ENCODE measurements around the gene LBH. TPM values are rescaled to one million over a fixed set of nuclear protein-coding genes. Genes with fewer than 3 reads are reported as not detected.

Gene LBH
- polyA plus RNA-seq, 1 experiment: 145 TPM

- TF ChIP-seq, protein P1, sequence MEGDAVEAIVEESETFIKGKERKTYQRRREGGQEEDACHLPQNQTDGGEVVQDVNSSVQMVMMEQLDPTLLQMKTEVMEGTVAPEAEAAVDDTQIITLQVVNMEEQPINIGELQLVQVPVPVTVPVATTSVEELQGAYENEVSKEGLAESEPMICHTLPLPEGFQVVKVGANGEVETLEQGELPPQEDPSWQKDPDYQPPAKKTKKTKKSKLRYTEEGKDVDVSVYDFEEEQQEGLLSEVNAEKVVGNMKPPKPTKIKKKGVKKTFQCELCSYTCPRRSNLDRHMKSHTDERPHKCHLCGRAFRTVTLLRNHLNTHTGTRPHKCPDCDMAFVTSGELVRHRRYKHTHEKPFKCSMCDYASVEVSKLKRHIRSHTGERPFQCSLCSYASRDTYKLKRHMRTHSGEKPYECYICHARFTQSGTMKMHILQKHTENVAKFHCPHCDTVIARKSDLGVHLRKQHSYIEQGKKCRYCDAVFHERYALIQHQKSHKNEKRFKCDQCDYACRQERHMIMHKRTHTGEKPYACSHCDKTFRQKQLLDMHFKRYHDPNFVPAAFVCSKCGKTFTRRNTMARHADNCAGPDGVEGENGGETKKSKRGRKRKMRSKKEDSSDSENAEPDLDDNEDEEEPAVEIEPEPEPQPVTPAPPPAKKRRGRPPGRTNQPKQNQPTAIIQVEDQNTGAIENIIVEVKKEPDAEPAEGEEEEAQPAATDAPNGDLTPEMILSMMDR (IDR thresholded peaks at IDR 0.05; ENCODE audit: insufficient read depth, low read depth, low read length): no peak
- CTCF ChIA-PET: interaction anchor here (1.0 to 12.8 kb wide), 3 partner anchors 8 to 503 kb away, joined by 3 to 365 read pairs (median 69); no protein-coding TSS in a partner anchor
- Histone ChIP-seq H3K4me3 (ENCODE audit: low read depth, low read length) (no peak overlapping the region), H3K27me3 (ENCODE audit: control insufficient read depth, insufficient read depth, low read length) (no peaks in the 10 kb centered on the region; the same call in 1 of the 2 replicates), H3K36me3 (ENCODE audit: control insufficient read depth, insufficient read depth, low read length) (no peaks in the 10 kb centered on the region)
- POLR2A ChIA-PET: no interaction called here
- DNase-seq (ENCODE audit: low read depth): no peak
These were observed 25.9 kb upstream of the LBH start for GRCh38 chr2:30205456-30205855.

DNA sequence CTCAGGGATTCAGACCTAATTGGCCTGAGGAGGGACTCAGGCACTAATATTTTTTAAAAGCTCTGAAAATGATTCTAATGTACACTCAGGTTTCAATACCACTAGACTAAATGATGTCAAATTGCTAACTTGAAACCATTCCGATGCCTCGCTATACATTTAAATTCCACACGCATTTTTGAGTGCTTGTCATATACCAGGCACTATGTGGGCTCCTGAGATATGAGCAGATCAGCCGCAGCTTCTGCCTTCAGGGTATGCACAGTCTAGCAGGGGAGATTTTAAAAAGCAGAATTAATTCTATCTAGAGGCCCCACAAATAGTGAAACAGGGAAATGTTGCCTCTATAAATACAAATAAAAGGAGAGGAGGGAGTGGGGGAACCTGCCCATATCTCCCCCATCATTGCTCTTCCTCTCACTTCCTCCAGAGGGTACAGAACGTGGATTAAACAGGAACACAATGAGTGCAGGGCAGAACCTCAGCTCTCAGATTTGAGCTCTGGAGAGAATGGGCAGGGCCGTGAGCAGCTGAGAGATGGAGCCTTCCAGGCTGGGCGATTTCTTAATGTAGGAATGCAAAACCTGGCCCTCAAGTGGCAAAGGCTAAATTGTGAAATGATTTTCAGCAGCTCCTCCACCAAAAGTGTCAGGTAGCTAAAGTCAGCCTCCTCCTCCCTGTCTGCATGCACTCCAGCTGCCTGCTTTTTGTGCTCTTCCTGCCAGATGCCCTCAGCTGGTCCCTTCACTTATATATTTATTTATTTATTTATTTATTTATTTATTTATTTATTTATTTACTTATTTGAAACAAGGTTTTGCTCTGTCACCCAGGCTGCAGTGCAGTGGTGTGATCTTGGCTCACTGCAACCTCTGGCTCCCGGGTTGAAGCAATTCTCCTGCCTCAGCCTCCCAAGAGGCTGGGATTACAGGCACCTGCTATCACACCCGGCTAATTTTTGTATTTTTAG lies 24.6 kb upstream of the LBH start:
- ChIA-PET POLR2A (no interaction called here), CTCF (interaction anchor here (0.8 to 12.8 kb wide), 10 partner anchors 12 to 502 kb away, joined by 3 to 365 read pairs (median 8); partner anchors contain the start of gene YPEL5)
- H3K27me3 ChIP-seq (ENCODE audit: control insufficient read depth, insufficient read depth, low read length): no peaks in the 10 kb centered on the region; the same call in 1 of the 2 replicates
- H3K4me3 ChIP-seq (ENCODE audit: low read depth, low read length): no peak overlapping the region
- TF ChIP-seq, protein P1 (IDR thresholded peaks at IDR 0.05; ENCODE audit: insufficient read depth, low read depth, low read length): no peak
- no peaks in the 10 kb centered on the region for H3K36me3 ChIP-seq (ENCODE audit: control insufficient read depth, insufficient read depth, low read length)
- DNase-seq (ENCODE audit: low read depth): no peak

DNA sequence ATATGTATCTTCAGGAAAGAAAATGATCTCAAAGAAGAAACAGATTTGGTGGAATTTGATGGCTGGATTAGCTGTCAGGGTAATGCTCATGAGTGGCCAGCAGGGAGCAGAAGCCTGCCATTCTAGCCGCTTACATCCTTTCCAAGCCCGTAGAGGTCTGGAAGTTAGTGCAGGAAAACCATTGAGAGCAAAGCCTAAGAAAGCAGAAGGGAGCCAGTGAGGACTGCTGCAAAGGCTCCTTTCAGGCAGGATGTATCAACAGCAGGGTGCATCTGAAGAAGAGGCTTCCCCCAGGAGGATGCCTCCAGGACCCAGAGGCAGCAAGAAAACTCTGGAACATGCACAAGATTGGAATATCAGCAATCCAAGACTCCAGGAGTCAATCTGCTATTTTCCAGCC lies 22.9 kb upstream of the LBH start:
- CTCF ChIA-PET: interaction anchor here (0.8 to 12.8 kb wide), 31 partner anchors 8 to 960 kb away, joined by 3 to 365 read pairs (median 5); partner anchors contain the start of genes LBH and YPEL5
- Histone ChIP-seq H3K27me3 (ENCODE audit: control insufficient read depth, insufficient read depth, low read length) (no peaks in the 10 kb centered on the region; the same call in 1 of the 2 replicates), H3K4me3 (ENCODE audit: low read depth, low read length) (no peak overlapping the region), H3K36me3 (ENCODE audit: control insufficient read depth, insufficient read depth, low read length) (no peaks in the 10 kb centered on the region)
- TF ChIP-seq, protein P1 (IDR thresholded peaks at IDR 0.05; ENCODE audit: insufficient read depth, low read depth, low read length): peak; percentile 89
- POLR2A ChIA-PET: interaction anchor here (0.5 kb wide), 2 partner anchors 14 to 23 kb away, joined by 4 to 13 read pairs; no protein-coding TSS in a partner anchor
- no peak for DNase-seq (ENCODE audit: low read depth)

GRCh38 chr2:30209227-30209626 lies 22.1 kb upstream of the LBH start:
- DNase-seq (ENCODE audit: low read depth): no peak
- POLR2A ChIA-PET: no interaction called here
- no peak overlapping the region for H3K4me3 ChIP-seq (ENCODE audit: low read depth, low read length)
- no peaks in the 10 kb centered on the region for H3K36me3 ChIP-seq (ENCODE audit: control insufficient read depth, insufficient read depth, low read length)
- no peaks in the 10 kb centered on the region; the same call in 1 of the 2 replicates for H3K27me3 ChIP-seq (ENCODE audit: control insufficient read depth, insufficient read depth, low read length)
- CTCF ChIA-PET: interaction anchor here (0.6 to 12.8 kb wide), 24 partner anchors 9 to 513 kb away, joined by 3 to 365 read pairs (median 4); partner anchors contain the start of gene LCLAT1
- TF ChIP-seq, protein P1 (IDR thresholded peaks at IDR 0.05; ENCODE audit: insufficient read depth, low read depth, low read length): no peak

- no peaks in the 10 kb centered on the region for H3K36me3 ChIP-seq (ENCODE audit: control insufficient read depth, insufficient read depth, low read length)
- CTCF ChIA-PET: interaction anchor here (0.7 to 12.8 kb wide), 4 partner anchors 8 to 496 kb away, joined by 3 to 365 read pairs (median 5); no protein-coding TSS in a partner anchor
- no peak for DNase-seq (ENCODE audit: low read depth)
- TF ChIP-seq, protein P1 (IDR thresholded peaks at IDR 0.05; ENCODE audit: insufficient read depth, low read depth, low read length): no peak
- POLR2A ChIA-PET: no interaction called here
- H3K27me3 ChIP-seq (ENCODE audit: control insufficient read depth, insufficient read depth, low read length): peaks cover 3% of the 10 kb centered on the region; the same call in 1 of the 2 replicates
- no peak overlapping the region for H3K4me3 ChIP-seq (ENCODE audit: low read depth, low read length)
These were observed 18.0 kb upstream of the LBH start for GRCh38 chr2:30213326-30213725.

All from BJ (cell line).